Measurements from ENCODE around the gene JAG1.

JAG1 gene

DNA sequence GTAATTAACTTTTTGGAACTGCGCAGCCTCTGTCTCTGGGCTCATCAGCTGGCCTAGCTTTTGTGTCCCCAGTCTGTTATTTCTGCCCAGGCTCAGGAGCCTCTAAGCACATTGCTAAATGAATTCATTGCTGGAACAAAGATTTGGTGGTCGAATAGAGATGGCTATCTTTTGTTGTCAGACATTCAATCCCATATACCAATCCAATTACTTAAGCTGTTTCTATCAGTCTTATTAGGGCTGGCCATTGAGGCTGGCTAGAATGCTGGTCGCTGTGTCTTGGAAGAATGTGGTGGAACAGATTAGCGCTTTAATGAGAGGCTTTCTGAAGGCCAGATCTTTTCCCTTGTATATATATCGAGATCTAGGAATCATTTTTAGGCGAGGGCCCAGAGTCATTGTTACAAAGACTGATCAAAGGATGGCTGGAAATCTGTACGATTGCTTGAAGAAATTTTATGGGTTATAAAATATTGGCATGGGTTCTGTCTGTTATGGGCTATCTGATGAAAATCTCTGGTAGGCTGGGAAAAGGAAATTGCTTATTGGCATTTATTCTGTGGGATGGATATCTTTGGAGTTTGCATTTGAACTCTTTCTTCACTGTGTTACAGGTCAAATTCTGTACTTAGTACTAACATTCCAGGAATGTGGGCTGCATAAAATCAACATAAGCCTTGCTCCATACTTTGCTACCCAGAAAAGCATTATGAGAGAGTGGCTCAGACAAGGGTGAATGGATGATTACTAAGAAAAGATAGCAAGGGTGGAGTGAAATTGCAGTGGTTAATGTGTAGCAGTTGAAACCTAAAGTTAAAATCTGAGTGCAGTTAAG lies 34.8 kb upstream of the JAG1 start:
- H3K27ac ChIP-seq = no peak overlapping the region
- TF ChIP-seq CTCF (conservative IDR thresholded peaks at IDR 0.05) = no peak
- TF ChIP-seq ZFX (IDR thresholded peaks at IDR 0.05) = no peak

- TF ChIP-seq ZFX (IDR thresholded peaks at IDR 0.05) = no peak
- no peak overlapping the region for H3K27ac ChIP-seq
These were observed 34.0 kb upstream of the JAG1 start for GRCh38 chr20:10707791-10708190.

DNA sequence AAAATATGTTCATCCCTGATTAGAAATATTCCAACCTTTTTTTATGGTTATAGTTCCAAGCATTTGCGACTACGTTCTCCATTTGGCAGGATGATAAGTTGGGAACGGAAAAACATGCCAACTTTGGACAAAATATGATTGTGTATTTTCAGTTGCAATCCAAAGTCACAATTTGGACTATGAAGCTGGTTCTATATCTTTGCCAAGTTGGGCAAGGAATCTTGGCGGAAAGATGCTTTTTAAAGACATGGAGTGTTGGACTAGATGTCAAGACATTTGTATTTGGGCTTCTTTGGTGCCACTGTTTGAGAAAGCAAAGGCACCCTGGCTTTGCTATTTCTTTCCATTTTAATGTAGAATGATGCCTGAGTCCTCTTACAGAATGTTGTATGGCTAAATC lies 33.3 kb upstream of the JAG1 start:
- no peak for TF ChIP-seq CTCF (conservative IDR thresholded peaks at IDR 0.05)
- no peak for TF ChIP-seq ZFX (IDR thresholded peaks at IDR 0.05)
- no peak overlapping the region for H3K27ac ChIP-seq

DNA sequence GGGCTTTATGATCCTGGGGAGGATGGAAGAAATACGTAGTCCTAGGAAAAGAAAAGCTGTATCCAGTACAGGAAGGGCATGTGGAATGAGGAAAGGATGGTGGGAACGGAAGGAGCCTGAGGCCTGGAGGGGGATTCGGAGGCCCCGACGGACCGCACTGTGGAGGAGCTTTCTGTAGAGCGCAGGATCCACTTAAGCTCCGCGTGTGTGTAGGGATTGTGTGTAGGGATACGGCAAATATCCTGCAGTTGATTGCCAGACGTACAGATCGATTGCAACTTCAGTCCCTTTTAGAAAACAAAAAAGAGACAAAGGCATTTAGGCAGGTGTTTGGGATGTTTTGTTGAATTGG lies 32.6 kb upstream of the JAG1 start:
- no peak overlapping the region for H3K27ac ChIP-seq
- no peak for TF ChIP-seq ZFX (IDR thresholded peaks at IDR 0.05)
- no peak for TF ChIP-seq CTCF (conservative IDR thresholded peaks at IDR 0.05)

GRCh38 chr20:10705801-10706459 lies 32.1 kb upstream of the JAG1 start:
- no peak for TF ChIP-seq CTCF (conservative IDR thresholded peaks at IDR 0.05)
- no peak for TF ChIP-seq ZFX (IDR thresholded peaks at IDR 0.05)
- H3K27ac ChIP-seq = no peak overlapping the region

- H3K27ac ChIP-seq = no peak overlapping the region
- TF ChIP-seq CTCF (conservative IDR thresholded peaks at IDR 0.05) = no peak; the same call in 1 of the 2 replicates
- TF ChIP-seq ZFX (IDR thresholded peaks at IDR 0.05) = no peak
These were observed 27.8 kb upstream of the JAG1 start for GRCh38 chr20:10701607-10702006.

DNA sequence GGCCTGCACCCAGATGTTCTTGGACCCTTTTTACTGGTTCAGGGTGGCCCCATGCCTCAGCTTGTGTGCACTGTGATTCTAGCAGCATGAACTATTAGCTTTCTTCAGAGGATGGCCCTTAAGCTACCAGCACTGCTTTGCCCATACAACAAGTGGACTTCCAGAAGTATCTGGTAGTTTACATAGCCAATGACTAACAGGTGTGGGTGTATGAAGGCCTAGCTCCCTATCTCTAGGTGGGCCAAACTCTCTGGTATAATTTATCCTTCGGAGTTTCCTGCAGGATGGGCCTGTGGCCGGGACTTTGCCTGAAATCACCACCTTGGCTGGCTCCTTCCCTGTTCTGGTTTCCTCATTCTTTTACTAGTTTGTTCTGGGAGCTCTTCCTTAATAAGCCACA lies 26.1 kb upstream of the JAG1 start:
- TF ChIP-seq CTCF (conservative IDR thresholded peaks at IDR 0.05) (no peak), ZFX (IDR thresholded peaks at IDR 0.05) (no peak)

More for the DNA sequence above, 26.1 kb upstream of the JAG1 start:
- H3K27ac ChIP-seq = no peak overlapping the region

Data from C4-2B (cell line).